NCI-H524 (cell line): ENCODE data around the gene MCRIP1.
A peak's percentile ranks its signal among the peaks of the same experiment; 100 is the strongest.

ENCODE experiments used
- DNase-seq, 2 experiments: peaks; one replicate each; lab custom pipeline; 2025; lab: John Stamatoyannopoulos, UW

The MCRIP1 gene

DNA sequence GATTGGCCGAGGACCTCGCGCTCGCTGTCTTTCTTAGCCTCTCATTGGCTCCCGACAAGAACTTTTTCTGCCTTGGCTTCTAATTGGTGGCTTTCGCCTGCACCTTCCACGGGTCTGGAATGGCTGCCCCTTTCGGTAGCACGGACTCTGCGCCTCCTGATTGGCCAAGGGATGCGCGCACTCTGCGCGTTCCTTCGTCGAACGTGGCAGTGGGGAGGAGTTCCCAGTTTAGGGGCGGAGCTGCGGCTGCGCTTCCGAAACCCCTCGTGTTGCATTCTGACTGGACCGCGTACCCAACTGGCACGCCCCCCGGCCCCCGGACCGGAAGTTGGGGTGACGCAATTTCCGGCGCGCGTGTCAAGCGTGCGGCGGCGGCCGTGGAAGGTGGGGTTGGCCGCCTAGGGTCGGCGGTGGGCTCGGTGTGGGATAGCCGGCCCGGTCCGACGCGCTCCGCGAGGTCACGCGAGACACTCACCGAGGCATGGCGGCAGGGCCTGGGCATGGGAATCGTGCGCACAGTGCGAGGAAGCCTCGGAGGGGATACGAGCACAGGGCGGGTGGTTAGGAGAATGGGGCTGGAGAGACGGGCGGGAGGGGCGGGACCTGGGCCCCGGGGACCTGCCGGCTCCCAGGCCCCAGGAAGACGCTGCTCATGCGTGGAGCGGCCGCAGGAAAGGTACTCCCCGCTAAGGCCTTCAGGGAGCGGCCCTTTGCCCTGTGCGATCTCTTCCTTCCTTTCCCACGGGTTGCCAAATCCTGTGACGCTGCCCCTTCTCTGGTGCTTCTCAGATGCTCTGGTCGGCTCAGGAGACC is 27.9 kb upstream of the MCRIP1 start:
- peak; percentile 100 for DNase-seq

DNA sequence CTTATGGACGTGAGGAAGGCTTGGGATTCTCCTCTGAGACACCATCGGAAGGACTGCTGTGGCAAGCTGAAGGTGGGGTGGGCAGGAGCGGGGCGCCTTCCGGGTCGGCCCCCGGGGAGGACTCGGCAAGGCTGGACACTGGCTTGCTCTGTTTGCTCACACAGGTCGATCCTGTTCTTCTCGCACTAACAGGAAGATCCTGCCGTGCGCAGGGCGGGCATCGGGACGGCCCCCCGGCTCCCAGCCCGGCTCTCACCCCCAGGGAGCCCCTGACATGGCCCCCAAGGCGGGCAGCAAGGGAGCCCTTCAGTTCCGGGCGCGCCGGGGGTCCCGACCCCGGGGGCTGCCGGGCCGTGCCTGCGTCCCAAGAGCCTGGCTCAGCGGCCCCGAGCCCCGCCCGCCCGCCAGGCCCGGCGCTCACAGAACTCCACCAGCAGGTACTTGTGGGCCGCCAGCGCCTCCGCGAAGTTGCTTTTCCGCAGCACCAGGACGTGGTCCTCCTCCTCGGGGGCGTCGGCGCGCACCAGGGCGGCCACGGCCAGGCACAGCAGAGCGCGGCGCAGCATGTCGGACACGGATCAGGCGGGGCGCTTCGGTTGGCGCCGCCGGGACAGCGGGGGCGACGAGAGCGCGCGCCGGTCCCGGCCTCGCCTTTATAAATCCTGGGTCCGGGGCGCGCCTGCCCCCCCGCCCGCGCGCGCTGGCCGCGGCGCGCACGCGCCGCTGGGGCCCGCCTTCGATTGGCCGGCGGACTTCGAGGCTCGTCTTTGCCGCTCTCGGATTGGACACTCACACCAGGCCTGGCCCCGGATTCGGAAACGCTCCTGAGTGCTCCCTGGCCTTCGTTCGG is 27.0 kb upstream of the MCRIP1 start, which contains the start of gene P4HB:
P4HB (minus strand) TSS at position 630 of the 850 bp plus-strand sequence; CDS start at position 566, 64 bp downstream.
- no peak for DNase-seq

DNA sequence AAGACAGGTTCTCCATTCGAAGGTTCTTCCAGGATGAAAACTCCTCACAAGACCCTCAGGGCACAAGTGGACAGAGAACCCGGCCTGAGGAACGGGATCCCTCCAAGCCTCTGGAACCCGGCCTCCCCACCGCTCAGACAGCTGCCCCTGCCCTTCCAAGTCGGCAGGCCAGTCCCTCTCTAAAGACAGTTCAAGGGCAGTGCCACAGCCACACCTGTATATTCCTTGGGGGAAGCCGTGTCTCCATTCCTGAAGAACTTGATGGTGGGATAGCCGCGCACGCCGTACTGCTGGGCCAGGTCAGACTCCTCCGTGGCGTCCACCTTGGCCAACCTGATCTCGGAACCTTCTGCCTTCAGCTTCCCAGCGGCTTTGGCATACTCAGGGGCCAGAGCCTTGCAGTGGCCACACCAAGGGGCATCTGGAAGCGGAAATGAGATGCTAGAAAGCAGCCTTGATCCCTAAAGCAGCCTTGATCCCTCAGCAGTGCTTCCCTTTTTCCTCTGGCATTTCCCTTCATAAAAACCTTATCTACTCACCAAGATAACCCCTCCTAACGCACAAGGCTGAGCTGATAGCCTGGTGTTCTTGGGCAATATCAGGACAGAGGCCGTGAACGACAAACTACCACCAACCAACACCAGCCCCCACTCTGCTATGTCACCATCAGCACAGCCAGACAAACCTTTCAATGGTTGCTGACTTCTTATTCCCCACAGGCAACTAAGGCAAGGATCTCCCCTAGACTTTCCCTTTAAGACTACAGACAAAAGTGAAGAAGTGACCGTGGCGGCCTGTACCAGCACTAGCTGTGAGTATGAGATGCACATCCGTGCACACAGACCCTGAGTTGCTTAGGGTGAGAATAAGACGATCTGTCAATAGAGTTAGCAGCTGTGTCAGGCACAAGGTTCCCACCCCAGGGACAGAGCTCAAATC is 26.1 kb upstream of the MCRIP1 start:
- no peak for DNase-seq

DNA sequence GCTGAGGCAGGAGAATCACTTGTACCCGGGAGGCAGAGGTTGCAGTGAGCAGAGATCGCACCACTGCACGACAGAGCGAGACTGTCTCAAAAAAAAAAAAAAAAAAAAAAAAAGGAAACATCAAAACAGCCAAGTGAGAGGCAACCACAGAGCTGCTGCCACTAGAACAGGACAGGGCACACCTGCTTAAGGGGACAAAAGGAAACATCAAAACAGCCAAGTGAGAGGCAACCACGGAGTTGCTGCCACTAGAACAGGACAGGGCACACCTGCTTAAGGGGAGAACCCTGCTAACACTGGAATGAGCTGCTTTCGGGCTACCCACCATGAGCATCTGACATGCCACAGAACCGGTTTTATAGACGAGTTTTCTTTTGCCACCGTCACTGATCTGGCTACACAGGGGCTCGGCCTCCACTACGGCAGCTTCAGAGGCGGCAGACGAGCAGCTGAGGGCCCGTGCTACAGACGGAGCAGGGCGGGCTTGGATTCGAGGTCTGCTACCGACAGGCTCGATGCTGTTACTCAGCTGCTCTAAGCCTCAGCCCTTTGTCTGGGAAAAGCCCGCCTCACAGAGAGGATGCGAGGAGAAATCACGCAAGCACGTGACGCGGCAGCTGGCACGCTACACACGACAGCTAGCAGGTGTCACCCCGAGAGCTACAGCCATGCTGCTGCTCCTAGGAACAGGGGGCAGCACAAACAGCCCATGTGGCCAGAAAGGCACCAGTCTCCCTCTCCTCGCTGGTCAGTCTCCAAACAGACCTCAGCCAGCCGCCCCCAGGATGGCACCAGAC is 25.3 kb upstream of the MCRIP1 start:
- DNase-seq: no peak

DNA sequence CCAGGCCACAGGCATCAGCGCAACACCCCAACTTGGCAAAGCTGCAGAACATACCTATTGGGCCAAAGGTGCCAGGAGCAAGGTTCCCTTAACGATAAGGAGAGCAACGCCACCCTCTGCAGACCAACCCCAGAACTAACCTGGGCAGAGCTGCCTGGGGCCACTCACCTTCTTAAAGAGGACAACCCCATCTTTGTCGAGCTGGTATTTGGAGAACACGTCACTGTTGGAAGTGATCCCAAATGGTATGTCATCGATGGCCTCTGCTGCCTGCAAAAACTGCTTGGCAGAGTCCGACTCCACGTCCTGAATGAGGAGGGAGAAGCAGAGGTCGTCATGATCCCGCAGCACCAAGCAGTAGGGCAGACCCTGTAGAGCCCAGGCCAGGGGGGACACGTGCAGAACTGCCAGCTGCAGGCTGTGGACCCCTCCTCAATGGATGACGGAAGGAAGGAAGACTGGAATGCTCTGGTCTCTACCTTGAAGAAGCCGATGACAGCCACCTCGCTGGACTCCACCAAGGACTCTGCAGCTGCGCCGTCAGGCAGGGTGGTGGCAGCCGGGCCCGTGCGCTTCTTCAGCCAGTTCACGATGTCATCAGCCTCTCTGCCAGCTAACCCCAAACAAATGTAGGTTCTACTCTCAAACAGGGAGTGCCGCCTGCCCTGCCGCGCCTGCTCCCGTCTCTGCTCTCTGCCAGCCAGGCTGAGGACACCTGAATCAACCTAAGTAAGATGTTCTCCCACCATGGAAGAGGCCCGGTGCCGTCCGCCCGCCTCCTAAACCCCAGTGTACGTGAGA is 22.1 kb upstream of the MCRIP1 start:
- DNase-seq: peak in 1 of 2 experiments; percentile 32

DNA sequence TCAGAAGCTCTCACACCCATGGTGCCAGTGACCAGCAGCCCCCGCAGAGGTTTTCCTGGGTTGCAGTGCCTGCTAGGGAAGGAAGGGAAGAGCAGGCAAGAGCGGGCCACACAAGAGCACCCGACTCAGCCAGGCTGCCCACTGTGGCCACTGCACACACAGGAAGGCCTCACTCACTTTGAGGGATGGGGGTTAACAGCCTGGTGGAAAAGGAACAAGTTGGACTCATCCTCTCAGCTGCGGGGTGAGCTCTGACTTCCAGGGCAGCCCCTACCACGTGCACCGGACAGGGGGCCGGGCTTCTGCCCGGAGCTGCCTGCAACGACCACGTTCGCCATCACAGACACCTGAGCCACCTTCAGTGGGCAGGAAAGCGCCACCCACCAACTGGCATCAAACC is 19.1 kb upstream of the MCRIP1 start:
- no peak for DNase-seq

DNA sequence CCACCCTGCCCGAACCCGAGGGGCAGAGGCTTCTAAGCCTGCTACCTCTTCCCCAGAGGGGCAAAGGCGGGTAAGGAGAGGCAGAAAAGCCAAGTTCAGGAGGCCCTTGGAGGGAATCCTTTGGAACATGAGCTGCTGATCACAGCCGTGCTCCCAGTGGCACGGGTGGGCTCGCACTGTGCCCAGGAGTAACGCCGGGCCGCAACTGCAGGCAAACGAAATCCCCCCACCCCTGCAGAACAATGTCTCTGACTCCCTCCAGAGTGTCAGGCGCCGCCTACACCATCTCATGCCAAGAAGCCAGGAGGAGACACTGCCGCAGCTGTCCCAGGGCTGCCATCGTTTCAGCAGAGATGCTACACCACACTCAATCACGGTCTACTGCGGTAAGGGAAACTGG is 18.3 kb upstream of the MCRIP1 start:
- DNase-seq: no peak

DNA sequence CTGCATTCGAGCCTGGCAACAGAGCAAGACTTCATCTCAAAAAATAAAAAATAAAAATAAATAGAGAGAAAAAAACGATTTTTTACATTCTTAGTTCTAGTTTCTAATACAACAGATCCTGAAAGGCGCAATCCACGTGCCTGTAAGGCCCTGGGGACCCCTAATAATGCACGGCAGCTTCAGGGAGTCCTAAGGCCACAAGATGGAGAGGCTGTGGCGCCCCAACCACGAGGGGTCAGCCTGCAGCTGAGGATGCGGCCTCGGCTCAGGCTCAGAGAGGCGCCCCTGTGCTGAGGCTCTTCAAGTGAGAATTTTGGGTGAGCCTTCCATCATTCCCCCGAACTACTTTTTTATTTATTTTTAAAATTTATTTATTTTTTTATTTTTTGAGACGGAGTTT is 16.4 kb upstream of the MCRIP1 start:
- DNase-seq: no peak

DNA sequence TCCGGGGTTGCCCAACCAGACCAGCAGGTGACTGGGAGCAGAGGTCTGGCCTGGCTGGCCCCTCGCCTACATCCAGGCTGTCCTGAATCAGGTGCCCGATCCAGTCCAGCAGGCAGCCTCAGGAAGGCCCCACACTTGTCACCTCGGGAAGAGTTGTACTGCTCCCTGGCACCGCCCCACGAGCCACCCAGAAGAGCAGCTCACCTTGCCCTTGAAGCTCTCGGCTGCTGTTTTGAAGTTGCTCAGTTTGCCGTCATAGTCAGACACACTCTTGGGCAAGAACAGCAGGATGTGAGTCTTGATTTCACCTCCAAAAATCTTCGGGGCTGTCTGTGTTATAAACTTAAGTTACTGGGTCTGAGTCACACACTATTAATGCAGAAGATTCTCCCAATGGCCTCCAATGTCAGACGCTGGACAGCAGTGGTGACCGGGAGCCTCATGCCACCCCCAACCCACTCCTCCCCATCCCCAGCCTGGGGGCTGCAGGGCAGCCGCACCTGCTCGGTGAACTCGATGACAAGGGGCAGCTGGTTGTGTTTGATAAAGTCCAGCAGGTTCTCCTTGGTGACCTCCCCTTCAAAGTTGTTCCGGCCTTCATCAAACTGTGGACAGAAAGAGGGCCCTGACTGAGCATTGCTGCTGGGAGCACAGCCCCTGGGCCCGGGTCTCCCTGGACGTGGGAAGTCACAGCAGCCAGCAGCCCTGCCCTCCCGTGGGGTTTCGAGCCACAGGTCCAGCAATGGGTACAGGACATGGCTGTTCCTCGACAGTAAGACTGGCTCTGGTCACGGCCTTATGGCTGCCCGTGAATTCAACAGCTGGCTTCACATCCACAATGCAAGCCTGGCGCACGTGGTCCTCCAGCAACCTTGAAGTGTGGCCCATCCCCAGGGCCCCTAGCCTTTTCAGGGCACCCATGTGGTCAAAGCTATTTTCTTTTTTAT is 13.9 kb upstream of the MCRIP1 start:
- DNase-seq: no peak

DNA sequence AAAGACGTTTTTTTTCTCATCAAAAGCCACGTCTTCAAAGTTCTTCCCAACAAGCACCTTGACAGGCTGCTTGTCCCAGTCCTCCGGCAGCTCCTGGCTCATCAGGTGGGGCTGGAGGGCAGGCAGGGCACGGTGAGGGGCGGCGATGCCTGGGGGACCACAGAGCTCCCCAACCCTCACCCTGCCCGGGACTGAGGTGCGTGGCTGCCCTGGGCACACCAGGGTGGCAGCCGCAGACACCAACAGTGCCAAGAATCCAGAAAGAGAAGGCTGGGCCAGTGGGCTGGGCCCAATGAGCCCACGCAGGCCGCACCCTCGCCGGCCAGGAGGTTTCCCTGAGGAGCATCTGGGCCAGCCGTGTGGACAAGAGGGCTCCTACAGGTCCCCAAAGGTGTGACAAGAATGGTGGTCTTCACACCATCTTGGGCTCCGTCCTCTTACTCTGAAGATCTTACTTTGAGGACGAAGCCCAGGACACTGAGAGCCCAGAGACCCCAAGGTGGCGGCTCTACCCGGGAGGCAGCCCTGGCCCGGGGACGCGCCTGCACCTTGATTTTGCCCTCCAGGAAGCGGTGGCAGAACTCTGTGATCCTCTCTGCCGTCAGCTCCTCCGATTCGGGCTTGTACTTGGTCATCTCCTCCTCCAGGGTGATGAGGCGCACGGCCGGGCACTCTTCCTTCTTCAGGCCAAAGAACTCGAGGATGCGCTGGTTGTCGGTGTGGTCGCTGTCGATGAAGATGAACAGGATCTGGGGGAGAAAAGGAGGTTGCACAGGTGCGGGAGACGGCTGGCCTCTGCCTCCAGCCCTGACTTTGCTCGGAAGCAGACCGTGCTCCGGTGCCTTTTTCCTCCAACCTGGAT is 13.0 kb upstream of the MCRIP1 start:
- DNase-seq: no peak

DNA sequence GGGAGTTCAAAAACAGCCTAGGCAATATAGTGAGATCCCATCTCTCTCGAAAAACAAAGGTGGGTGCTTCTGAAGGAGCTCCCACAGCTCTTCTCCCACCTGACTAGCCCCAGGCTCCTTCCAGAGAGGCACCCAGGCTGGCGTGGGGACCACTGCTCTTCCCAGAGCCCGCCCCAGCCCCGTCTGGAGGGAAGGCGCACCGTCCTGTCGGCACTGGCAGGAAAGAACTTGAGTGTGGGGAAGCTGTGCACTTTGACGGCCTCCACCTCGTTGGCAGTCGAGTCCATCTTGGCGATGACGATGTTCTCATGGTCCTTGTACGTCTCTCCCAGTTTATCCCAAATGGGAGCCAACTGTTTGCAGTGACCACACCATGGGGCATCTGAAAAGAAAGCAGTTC is 12.3 kb upstream of the MCRIP1 start:
- DNase-seq: no peak

DNA sequence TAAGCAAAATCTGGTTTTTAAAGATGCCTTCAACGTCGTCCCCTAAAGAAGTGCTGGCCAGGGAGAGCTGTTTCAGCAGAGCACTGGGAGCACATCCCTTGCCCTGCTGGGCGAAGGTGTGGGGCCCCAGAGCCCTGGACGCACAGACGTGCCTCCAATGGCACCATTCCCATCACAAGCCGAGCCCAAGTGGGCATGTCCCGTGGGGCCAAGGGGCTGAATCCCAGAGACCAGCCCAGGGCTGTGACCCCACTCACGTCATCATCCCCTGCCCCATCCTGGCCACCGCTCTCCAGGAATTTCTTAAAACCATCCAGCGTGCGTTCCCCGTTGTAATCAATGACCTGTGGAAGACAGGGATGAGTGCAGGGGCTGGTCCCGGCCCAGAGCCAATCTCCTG is 11.8 kb upstream of the MCRIP1 start:
- no peak for DNase-seq

DNA sequence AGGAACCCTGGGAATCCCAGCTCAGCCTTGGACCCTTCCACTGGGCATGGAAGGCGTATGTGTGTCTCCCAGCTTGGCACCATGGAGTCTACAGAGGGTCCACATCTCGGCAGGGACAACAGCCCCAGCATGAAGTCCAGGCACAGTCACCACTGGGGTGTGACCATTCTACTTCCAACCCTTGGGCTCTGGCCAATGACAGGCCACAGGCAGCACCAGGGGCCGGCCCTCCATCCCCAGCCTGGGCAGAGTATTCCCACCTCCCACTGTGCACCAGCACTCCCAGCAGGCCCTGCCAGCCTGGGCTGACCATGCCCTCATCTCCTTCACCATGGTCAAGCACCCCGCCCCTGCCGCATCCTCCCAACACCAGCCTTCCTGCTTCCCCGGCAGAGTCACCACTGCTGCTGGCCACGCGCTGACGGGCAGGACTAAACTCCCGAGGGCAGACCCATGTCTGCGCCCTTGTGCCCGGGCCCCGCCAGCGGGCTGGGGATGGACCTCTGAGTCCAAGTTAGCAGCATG is 11.3 kb upstream of the MCRIP1 start:
- DNase-seq: no peak

DNA sequence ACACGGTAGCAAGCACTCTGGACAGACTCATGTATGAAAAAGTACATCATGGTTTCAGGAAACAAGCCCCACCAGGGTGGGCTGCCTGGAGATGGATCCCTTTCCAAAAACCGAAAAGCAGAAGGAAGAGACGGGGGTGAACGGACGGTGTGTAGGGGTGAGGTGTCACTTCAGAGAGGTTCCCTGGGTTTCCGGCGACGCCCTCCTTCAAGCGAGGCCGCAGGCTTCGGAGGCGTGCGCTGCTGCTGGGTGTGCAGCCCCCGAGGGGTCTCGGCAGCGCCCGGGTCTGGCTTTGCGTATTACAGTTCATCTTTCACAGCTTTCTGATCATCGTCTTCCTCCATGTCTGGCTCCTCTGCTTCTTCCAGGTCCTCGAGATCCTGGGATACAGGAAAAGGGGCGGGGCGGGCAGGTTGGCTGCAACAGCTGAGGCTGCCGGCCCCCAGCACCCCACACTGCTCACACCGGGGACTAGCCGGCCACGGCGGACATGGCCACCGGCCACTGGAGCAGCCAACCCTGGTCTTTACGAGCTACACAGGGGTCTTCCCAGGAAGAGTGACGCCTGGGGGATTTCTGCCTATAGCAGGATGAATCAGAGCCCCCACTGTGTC is 10.7 kb upstream of the MCRIP1 start:
- DNase-seq: no peak

DNA sequence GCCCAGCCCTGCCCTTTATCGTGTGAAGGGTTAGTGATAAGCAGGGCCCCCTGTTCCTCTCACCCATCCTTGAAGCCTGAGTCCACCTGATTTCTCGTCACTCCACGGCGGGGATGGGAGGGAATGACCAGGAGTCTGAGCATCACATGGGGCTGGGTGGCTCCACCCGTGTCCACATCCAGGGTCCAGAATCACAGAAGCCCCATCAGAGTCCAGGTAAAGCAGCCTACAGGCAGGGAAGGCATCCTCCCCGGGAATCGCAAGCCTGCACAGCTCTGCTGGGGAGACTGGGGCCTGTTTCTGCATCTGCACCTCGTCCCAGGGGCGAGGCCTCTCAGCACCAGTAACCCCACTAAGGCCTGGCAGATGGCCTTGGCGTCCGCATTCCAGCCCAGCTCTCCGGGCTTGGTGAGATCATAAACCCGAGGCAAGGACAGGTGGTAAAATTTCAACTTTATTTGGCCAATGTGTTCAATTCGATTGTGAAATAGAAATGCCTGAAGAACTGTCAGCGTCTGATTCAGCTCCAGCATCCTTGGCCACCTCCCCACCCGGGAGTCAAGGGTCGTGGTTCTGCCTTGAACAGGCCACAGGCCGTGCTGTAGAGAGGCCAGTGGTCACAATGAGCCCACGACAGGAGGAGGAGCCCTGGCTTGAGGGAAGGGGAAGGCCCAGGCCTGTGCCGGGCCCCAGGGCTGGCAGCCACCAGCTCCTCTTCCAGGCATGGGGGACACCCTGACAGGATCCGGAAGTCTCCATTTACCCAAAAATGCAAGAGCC is 9.8 kb upstream of the MCRIP1 start:
- no peak for DNase-seq

DNA sequence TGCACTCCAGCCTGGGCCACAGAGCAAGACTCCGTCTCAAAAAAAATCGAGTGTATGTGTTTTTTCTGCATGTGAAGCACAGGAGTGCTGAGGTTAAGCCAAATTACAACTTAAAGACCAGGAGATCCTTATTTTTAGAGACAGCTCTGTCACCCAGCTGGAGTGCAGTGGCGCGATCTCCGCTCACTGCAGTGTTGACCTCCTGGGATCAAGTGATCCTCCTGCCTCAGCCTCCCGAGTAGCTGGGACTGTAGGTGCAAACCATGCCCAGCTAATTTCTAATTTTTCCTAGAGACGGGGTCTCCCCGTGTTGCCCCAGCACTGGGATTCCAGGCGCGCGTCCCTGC is 9.3 kb upstream of the MCRIP1 start:
- no peak for DNase-seq

DNA sequence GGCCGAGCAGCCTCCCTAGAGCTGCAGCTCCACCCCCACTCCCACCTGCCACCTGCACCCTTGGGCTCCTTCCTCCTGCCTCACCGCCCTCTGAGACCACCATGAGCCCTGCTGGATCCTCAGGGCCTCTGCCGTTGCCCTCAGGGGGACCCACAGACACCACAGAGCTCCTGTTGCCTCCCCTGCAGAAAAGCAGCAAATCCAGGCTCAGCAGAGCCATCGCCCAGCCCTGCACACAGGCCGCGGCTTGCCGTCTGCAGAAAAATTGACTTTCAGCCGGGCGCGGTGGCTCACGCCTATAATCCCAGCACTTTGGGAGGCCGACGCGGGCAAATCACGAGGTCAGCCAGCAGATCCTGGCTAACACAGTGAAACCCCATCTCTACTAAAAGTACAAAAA is 8.8 kb upstream of the MCRIP1 start:
- DNase-seq: no peak
